Measurements from ENCODE around the gene TALDO1.

Gene TALDO1

DNA sequence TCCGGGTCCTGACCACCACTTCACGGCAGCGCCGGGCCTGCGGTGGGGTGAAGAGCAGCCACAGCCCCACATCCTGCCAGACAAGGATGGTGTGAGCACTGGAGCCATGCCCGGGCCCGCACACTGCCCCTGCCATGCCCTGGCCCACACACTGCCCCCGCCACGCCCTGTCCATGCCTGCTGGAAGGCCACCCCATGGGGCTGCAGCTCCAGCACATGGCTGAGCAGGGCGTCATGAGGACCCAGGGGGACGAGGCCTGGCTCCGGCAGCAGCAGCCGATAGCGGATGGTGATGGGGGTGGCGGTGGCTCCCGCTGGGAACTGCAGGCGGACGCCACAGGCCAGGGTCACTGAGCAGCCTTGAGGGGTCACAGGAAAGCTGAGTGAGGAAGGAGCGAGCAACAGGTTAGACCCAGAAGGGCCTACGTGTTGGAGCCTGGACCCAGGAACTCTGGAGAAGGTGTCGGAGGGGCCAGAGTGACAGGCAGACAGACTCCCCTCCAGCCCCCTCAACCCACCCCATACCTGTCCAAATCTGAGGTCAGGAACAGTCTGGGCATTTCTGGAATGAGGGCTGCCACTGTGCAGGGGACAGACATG is 54.9 kb downstream of the TALDO1 start:
- no peak for DNase-seq

GRCh38 chr11:802693-803466 is 55.6 kb downstream of the TALDO1 start:
- no peak for DNase-seq

DNA sequence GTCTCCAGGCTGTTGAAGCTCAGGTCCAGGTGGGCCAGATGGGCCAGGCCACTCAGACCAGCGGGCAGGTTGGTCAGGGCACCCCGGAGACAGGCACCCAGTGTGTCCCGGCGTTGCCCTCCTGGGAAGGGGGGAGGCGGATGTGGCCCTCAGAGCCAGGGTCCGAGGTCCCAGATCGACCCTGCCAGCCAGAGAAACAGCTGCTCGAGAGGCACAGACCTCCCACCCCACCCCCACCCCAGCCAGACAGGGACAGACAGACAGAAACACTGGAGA is 56.1 kb downstream of the TALDO1 start:
- DNase-seq: no peak

DNA sequence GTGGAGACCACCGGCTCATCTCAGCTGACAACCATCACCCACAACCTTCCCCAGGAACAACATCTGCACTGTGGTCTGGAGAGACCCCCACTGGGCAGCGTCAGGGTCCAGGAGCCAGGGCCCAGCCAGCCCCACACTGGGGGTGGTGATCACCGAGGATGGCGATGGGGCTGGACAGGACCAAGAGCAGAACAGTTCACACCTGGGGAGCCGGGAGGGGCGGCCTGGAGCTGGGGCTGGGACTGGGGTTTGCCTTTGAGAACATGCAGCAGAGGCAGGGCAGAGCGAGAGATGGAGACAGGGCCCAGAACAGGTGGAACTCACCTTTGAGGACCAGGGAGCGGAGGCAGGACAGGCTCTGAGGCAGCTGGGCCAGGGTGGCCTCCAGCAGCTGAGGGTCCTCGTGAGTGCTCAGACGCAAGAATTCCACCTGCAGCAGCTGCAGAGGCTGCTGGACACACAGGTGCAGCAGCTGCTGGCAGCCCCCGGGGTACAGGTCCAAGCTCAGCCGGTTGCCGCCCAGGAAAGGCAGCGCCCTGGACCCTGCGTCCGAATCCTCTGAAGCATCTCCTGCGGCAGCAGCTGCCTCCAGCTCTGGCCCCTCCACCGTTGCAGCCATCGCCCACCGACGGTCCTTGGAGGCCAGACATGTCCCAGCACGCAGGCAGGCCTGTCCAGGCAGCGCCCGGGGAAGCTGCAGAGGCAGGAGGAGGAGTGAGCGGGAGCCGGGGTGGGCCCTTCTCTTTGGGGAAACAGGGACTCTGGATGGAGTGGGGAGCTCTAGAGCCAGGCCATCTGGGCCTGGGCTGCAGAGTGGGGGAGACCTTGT is 56.7 kb downstream of the TALDO1 start:
- DNase-seq: peak; percentile 35

DNA sequence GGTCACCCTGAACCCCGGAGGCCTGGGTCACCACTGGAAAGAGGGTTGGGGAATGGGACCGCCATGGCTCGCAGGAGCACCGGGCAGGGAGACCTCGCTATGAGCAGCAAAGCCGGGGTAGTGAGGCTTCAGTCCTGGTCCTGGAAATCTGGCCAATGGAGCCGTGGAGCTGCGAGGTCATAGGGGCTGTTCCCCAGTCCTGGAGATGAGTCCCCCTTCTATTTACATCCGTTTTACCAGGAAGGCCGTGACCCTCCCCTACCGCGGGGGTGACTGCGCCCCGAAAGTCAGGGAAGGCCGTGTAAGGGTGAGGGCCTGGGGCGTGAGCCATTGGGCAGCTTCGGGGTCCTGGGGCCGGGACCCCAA is 57.3 kb downstream of the TALDO1 start:
- no peak for DNase-seq

DNA sequence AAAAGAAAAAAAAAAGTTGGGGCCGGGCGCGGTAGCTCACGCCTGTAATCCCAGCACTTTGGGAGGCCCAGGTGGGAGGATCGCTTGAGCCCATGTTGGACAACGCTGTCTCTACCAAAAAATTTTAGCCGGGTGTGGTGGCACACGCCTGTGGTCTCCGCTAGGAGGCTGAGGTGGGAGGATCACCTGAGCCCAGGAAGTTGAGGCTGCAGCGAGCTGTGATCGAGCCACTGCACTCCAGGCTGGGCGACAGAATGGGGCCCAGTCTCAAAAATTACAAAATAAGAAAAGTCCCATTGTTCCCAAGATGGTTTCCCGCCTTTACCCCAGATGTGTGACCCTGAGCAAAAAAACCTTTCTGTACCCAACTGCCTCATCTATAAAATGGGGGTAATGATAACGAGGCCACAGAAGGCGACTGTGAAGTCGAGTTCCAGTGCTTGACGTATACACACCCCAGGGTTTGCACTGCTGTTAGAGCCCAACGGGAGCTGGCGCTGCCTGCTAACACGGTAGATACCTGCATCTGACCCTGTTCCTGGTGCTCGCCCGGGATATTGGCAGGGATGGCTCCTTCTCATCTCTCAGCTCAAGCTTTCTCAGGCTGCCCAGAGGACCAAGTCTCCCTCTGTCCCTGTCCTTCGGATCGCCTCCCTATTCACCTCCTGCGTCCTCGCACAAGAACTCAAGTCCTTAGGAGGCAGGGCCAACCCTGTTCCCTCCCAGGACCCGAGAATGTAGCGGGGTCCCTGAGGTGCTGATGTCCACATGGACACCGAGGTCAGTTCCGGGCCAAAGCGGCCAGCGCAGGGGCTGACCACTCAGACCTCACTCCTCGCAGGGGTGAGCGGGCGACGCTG is 61.4 kb downstream of the TALDO1 start:
- peak; percentile 68 for DNase-seq

- peak; percentile 98 for DNase-seq
Observed at GRCh38 chr11:809287-810039, 62.2 kb downstream of the TALDO1 start, which contains the start of gene RPLP2. Gene RPLP2, plus strand, starts transcription at chr11:809967. Its CDS starts 268 bp downstream, at chr11:810235.

DNA sequence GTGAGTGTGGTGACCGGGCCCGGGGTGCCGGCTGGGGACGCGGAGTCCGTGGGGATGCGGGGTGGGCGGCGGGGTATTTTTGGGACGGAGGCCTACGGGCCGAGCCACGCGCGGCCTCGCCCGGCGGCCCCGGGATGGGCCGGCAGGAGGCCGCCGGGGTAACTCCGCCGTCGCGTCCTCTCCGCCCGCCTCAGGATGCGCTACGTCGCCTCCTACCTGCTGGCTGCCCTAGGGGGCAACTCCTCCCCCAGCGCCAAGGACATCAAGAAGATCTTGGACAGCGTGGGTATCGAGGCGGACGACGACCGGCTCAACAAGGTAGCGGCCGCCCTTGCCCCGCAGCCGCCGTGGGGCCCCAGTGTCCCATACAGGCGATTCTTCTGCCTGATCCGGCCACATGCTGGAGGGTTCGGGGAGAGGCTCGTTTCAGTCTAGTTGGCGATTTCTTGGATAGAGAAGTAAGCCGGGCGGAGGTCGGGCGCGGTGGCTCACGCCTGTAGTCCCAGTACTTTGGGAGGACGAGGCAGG is 62.8 kb downstream of the TALDO1 start:
- no peak for DNase-seq

DNA sequence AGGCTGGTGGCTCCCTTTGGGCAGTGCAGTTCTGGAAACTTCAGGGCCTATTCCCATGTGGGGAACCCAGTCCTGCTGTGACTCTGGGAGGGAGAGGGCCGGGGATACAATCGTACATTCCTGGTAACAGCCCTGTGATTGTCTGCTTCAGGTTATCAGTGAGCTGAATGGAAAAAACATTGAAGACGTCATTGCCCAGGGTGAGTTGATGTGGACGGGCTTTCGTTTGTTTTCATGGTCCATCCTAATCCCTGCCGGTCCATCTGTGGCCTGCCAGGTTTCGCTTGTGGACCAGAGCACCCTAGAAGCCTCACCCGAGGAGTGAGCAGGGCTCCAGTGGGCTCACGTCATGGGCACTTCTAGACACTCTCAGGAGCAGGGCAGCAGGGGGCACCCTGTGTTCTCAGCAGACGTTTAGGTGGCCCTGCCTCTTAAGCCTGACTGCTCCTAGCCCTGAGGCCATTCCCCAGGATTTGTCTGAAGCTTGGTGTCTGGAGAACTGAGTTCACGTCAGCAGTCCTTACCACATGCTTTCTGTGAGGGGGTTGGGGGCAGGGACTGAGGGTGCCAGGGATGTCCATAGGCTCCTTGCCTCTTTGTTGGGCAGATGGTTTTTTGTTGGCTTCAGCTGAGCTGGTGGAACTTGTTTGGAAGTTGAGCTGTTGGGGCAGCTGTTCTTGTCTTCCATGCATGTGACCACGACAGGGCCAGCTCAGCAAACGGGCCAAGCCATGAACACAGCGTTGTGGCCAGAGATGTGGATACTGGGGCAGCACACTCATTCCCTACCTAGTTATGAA is 64.4 kb downstream of the TALDO1 start:
- peak; percentile 69 for DNase-seq

DNA sequence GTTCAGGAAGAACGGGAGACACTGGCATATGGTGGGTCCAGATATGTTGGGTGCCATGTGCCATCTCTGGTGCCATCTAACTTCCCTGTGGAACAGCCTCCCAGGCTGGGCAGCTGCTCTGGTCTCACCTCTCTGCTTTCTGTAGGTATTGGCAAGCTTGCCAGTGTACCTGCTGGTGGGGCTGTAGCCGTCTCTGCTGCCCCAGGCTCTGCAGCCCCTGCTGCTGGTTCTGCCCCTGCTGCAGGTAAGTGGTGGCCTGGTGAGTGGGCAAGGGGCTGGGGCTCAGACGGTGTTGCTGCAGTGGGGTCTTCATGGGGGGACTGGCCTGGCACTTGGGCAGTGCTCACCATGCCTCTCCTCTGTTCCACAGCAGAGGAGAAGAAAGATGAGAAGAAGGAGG is 65.1 kb downstream of the TALDO1 start:
- no peak for DNase-seq

- no peak for DNase-seq
Observed at GRCh38 chr11:813072-813455, 65.8 kb downstream of the TALDO1 start.

DNA sequence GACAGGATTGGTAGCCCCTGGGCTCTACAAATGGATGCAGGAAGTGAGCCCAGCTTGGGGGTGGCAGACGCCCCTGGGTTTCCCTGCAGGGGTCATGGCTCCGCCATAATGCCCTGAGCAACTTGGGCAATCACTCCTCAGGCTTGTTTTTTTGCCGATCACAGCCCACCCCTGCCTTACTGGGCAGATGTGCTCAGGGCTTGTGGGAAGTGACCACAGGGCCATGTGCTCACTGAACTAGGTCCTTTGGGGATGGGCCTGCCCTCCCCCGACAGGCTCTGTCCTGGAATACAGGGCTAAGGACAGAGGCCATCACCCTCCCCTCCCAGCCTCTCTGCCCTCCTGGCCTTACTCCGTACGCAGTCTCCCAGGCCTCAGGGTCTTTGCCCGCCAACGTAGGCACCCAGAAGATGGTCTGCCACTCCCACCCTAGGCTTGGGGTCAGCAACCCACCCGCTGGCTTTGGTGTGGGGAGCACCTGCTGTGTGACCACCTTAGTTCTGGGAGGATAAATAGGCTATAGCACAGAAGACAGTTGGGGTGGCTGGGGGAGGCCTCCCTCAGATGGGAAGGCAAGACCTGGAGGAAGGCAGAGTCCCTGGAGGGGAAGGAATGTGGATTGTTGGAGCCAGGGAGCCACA is 66.3 kb downstream of the TALDO1 start:
- no peak for DNase-seq

Data from hematopoietic multipotent progenitor cell treated with erythropoietin and hydrocortisone succinate and interleukin-3 and kit ligand, for 6 days (in vitro differentiated cells).